NCI-H2196 (cell line): ENCODE measurements around the gene MKI67.
"Not testable (repeated sequence)": the region's sequence is repeated elsewhere in the genome, so short reads cannot be mapped to it uniquely, and the experiment has no call there.

ENCODE experiments used
- DNase-seq: peaks from one replicate; lab custom pipeline; 2025; ENCODE audit not compliant: unreplicated experiment; lab: John Stamatoyannopoulos, UW

Gene MKI67

DNA sequence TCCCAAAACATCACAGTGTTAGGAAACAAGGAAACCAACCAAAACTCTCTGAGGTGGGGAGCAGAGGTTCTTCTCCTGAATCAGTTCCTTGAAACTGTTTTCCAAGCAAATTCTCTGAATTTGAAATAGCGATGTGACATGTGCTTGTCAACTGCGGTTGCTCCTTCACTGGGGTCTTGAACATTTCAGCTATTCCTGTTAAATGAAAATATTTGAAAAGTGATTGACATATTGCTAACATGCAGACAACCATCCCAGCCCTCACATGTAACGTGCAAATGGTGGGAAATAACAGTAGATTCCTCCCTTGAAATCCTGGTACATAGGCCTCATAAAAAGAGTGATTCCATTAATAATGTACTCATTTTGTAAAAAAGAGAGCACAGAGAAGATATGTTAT lies 15.9 kb downstream of the MKI67 start:
- no peak for DNase-seq

GRCh38 chr10:128109707-128110106 lies 16.5 kb downstream of the MKI67 start:
- no peak for DNase-seq

DNA sequence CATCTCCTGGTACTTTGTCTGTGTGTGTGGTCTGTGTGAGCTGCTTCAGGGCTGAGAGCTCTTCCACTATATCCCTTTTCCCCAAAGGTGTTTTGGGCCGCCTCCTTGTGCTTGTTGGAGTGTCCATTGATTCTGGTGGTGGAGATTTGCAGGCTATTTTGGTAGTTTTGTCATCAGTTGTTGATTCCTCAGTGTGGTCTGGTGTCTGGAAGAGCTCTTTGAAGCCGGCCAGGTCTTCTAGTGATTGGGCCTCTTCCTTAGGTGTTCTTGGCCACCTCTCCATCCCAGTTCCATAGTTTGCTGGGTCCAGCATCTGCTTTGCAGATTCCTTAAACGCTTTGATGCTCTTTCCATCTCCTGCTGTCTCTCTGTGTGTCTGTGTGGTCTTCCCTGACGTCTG lies 20.8 kb downstream of the MKI67 start:
- DNase-seq = no peak

DNA sequence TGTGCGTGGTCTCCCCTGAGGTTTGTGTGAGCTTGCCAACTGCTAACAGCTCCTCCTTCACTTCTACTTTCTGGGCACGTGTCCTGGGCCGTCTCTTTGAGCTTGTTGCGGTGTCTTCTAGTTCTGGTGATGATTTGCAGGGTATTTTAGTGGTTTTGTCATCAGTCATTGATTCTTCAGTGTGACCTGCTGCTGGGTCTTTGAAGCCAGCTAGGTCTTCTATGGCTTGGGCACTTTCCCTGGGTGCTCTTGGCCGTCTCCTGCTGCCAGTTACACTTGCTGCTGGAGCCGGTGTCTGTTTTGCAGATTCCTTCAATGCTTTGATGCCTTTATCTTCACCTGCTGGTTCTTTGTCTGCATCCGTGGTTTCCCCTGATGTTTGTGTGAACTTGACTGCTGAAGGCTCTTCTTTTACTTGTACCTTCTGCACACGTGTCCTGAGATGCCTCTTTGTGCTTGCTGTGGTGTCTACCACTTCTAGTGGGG lies 23.0 kb downstream of the MKI67 start:
- DNase-seq = no peak

GRCh38 chr10:128102480-128103228 lies 23.6 kb downstream of the MKI67 start:
- DNase-seq = no peak

DNA sequence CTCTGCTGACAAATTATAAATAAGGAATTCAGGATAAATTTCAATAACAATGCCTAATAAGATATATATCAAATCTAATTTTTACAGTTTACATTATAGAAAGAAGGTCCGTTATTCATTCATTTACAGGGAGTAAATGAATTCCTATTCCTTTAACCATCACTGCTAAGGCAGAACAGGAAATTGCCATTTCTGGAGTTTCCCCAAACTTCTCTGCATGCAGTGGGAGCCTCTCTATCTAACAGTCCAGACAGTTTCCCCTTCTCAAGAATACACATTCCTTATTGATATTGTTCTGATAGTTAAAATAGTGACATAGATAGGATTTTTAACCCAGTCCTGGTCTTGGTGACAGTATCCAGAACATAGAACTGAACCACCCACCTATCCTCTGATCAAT lies 24.3 kb downstream of the MKI67 start:
- DNase-seq = no peak

- no peak for DNase-seq
Observed at GRCh38 chr10:128099901-128100300, 26.3 kb downstream of the MKI67 start.

DNA sequence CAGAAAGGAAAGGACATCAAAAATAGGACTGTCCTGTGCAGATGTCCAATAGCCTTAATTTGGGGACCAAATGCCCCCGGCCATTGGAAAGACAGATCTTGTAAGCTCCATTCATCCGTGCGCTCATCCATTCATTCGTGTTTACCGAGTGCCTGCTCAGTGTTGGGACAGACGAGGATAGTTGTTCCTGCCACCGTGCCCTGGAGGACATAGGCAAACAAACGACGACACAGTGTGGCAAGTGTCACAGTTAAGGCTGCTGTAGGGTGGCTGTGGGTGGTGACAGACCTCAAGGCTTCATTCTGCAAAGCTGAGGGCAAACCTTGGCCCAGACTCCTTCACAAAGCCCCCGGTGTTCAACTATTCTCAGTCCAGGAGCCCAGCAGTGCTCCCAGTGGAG lies 27.6 kb downstream of the MKI67 start:
- no peak for DNase-seq

DNA sequence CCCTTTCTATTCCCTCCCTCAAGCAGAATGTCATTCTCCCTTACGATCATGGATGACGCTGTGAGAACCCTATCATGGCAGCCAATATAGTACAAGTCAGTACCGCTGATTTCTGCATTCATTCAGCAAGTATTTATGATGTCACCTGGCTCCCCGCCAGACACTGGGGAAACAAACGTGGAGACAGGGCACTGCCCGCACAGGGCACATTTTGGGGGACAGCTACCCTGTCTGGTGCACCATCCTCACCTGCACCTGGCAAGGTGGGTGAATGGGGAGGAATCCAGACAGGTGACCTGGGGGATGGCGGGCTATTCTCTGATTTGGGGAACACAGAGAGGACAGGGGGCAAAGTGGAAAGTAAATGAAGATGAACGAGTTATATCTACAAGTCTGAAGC lies 28.4 kb downstream of the MKI67 start:
- no peak for DNase-seq

- DNase-seq = no peak
Observed at GRCh38 chr10:128096486-128097199, 29.6 kb downstream of the MKI67 start.

DNA sequence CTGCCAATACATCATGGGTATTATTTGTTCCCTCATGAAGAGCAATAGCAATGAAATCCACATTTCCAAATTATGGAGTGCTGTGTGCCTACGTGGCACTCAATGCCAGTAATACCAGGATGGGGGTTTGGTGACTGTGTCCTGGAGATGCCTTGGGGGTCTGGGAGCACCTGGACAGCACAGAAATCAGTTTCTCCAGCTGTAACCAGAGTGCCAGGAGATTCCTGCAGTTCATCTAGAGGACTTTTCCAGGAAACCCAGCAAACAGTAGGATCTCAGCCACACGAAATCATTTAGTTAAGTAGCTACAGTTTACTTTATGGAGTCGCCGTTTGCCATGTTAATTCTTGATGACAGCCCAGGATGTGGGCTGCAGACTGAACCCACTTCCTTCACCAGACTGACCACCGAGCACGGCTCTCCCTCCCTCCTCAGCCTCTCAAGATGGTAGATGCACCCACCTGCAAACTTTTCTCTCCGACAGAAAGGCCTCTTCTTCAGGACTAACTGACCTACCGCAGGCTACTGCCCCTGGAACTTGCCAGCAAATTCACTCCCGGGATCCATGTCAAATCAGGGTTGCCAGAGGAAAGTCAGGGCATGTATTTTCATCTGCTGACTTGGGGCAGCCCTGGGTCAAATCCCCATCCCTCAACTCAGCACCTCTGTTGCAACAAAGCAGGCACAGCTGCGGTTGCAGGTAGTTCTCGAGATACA lies 30.3 kb downstream of the MKI67 start:
- no peak for DNase-seq

DNA sequence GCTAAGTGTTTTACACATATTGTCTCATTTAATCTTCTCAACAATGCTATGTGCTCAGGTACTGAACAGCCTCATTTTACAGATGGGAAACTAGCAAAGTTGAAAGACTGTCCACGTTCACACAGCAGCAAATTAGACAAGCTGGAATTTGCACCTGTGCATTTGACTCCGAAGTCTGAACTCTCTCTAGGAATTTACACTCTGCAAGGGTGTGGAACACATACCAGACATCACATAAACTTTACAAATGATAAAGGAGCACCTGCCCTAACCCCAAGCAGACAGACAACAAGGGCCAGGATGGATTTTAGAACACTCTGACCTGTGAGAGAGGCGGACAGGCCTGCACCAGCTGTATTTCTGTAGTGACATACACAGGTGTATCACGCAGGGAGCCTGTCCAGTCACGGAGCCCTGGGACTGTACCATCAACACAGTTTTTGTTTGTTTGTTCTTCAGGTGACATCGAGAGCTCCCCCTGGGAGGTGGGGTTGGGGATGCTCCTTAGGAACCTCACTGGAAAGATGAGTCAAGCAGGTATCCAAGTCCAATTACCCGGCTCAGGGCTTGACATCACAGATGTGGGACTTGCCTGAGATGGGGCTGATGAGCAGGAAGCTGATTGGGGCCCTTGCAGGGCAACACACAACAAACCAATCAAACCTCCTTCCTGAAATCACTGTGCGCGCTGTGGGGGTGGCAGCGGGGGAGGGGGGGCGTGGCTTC lies 31.0 kb downstream of the MKI67 start:
- DNase-seq = no peak

DNA sequence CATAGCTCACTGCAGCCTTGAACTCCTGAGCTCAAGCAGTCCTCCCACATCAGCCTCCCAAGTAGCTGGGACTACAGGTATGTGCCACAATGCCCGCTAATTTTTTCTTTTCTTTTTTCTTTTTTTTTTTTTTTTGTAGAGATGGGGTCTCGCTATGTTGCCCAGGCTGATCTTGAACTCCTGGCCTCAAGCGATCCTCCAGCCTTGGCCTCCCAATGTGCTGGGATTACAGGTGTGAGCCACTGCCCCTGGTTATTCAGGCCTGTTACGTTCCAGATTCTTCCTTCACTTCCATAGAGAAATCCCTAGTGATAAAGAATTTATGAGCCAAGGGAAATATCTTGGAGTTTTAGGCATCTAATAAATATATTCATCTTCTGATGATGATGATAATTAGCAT lies 31.6 kb downstream of the MKI67 start:
- DNase-seq = not testable (repeated sequence)

DNA sequence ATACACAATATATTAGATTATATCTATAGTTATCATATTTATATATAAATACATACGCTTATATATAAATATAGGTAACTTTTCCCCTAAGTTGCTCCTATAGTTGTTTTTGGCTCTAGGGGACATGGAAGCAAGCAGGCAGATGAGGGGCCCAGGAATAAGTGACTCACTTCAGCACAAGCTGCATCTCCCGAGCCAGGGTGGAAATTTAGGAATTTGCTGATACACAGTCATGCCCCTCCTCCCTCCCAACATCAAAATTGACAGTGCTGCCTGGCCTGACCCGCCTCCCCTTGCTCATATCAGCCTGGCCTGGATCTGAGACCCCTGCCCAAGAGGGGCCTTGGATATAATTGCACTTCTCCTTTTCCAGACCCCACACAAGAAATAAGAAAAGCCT lies 33.8 kb downstream of the MKI67 start:
- DNase-seq = no peak

DNA sequence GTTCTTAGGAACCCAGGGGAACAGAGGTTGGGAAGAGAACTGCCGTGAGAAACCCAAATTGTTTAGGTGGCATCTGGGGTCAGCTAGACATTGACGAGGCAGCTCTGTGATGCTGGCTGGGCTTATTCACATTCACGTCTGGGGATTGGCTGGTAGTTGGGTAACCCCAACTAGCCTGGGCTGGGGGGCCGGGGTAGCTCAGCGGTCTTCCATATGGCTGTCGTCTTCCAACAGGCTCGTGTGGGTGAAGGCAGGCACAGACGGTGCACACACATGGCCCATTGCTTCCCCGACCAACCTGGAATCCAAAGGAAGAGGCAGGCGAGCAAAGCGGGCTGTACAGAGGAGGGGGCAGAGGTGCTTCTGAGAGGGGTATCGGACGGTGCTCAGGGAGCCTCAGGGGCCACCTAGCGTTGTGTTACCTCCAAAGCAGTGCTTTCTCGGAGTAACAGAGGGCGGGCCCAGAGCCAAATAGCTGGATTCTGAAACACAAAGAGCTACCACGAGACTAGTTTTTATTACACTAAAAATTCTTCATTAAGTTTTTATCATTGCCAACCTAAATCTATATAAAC lies 34.5 kb downstream of the MKI67 start:
- no peak for DNase-seq

- DNase-seq = peak; percentile 5
Observed at GRCh38 chr10:128087884-128088709, 38.1 kb downstream of the MKI67 start.

GRCh38 chr10:128087146-128087883 lies 38.9 kb downstream of the MKI67 start:
- DNase-seq = no peak

- DNase-seq = no peak
Observed at GRCh38 chr10:128086003-128086863, 40.0 kb downstream of the MKI67 start.
